Activated T-helper 1 cell treated with Interleukin-2 at 50 U/mL for 16 hours (primary cell): ENCODE results near the gene TMEM121.
"Not testable (repeated sequence)": the region's sequence is repeated elsewhere in the genome, so short reads cannot be mapped to it uniquely, and the experiment has no call there.

ENCODE experiments used
- DNase-seq: peaks from one replicate; pipeline ENCODE4 v3.0.0-alpha.2; 2020; ENCODE audit warnings: low read depth

TMEM121 gene

GRCh38 chr14:105547072-105547471, 20.7 kb downstream of the TMEM121 start:
- DNase-seq: not testable (repeated sequence)

GRCh38 chr14:105547741-105548169, 21.4 kb downstream of the TMEM121 start:
- no peak for DNase-seq

- DNase-seq: no peak
Observed at GRCh38 chr14:105549481-105549880, 23.1 kb downstream of the TMEM121 start.

GRCh38 chr14:105554022-105554421, 27.6 kb downstream of the TMEM121 start:
- DNase-seq: no peak

- DNase-seq: no peak
Observed at GRCh38 chr14:105554523-105554922, 28.1 kb downstream of the TMEM121 start.

- DNase-seq: not testable (repeated sequence)
Observed at GRCh38 chr14:105557671-105558070, 31.3 kb downstream of the TMEM121 start.

- DNase-seq: not testable (repeated sequence)
Observed at GRCh38 chr14:105558449-105559154, 32.2 kb downstream of the TMEM121 start.

GRCh38 chr14:105559384-105560047, 33.1 kb downstream of the TMEM121 start:
- DNase-seq: not testable (repeated sequence)

GRCh38 chr14:105560048-105560669, 33.8 kb downstream of the TMEM121 start:
- not testable (repeated sequence) for DNase-seq

GRCh38 chr14:105561345-105561744, 35.0 kb downstream of the TMEM121 start:
- DNase-seq: not testable (repeated sequence)

- no peak for DNase-seq
Observed at GRCh38 chr14:105562713-105563346, 36.4 kb downstream of the TMEM121 start.

- DNase-seq: no peak
Observed at GRCh38 chr14:105563347-105563737, 37.0 kb downstream of the TMEM121 start.

- not testable (repeated sequence) for DNase-seq
Observed at GRCh38 chr14:105564536-105564935, 38.2 kb downstream of the TMEM121 start.

- not testable (repeated sequence) for DNase-seq
Observed at GRCh38 chr14:105565185-105565919, 39.0 kb downstream of the TMEM121 start.

- DNase-seq: not testable (repeated sequence)
Observed at GRCh38 chr14:105566248-105567163, 40.1 kb downstream of the TMEM121 start.

GRCh38 chr14:105567164-105568103, 41.1 kb downstream of the TMEM121 start:
- DNase-seq: not testable (repeated sequence)

GRCh38 chr14:105568140-105568843, 41.9 kb downstream of the TMEM121 start:
- DNase-seq: not testable (repeated sequence)

GRCh38 chr14:105568859-105569766, 42.7 kb downstream of the TMEM121 start:
- DNase-seq: no peak
